ENCODE data around the gene S100A4.

GRCh38 chr1:153561466-153561985, 15.9 kb upstream of the S100A4 start:
- TF ChIP-seq, protein P1, sequence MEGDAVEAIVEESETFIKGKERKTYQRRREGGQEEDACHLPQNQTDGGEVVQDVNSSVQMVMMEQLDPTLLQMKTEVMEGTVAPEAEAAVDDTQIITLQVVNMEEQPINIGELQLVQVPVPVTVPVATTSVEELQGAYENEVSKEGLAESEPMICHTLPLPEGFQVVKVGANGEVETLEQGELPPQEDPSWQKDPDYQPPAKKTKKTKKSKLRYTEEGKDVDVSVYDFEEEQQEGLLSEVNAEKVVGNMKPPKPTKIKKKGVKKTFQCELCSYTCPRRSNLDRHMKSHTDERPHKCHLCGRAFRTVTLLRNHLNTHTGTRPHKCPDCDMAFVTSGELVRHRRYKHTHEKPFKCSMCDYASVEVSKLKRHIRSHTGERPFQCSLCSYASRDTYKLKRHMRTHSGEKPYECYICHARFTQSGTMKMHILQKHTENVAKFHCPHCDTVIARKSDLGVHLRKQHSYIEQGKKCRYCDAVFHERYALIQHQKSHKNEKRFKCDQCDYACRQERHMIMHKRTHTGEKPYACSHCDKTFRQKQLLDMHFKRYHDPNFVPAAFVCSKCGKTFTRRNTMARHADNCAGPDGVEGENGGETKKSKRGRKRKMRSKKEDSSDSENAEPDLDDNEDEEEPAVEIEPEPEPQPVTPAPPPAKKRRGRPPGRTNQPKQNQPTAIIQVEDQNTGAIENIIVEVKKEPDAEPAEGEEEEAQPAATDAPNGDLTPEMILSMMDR (IDR thresholded peaks at IDR 0.05): no peak
- no peak for TF ChIP-seq POLR2A (IDR thresholded peaks at IDR 0.05)
- TF ChIP-seq POLR2AphosphoS5 (IDR thresholded peaks at IDR 0.05): no peak
- no peak for TF ChIP-seq EP300 (IDR thresholded peaks at IDR 0.05; ENCODE audit: low read depth)

Data from transverse colon (tissue), 4 donors.